K562 (cell line): ENCODE data around the gene MEST. TPM values are rescaled to one million over a fixed set of nuclear protein-coding genes. Genes with fewer than 3 reads are reported as not detected.

Experiments
- ATAC-seq: fragments of 200-7000 bp; cut with Tn5 transposase; 3 replicates; pipeline ENCODE4 v1.9.1; 2020; ENCODE audit warnings: moderate library complexity
- BruUV-seq: library from RNA; stranded (reverse); fragments of 400-500 nt; replicated peaks from 2 replicates; lab custom pipeline; 2021; lab: Mats Ljungman, UMichigan
- CTCF ChIA-PET: fragments of 300-600 bp; formaldehyde crosslinking; extraction: SDS; loops from one replicate; lab custom pipeline; 2021; ENCODE audit warnings: low intra/inter-chr PET ratio; lab: Yijun Ruan, JAX
- POLR2A ChIA-PET: fragments of 300-600, 350-650 bp; sonication (Branson Sonifier 250); formaldehyde crosslinking; extraction: SDS; loops from one replicate; lab custom pipeline; 2021; ENCODE audit warnings: antibody characterized with exemption, inconsistent platforms; lab: Yijun Ruan, JAX
- DNase-seq, 4 experiments: peaks; one replicate each; pipeline versions ENCODE4 v3.0.0 to v3.0.0-alpha.2; 2011 to 2018; ENCODE audit warnings: low spot score in 3 of 4, mixed read lengths in 3 of 4; ENCODE audit errors: extremely low read depth in 1 of 4
- FAIRE-seq: peaks from 2 replicates; lab custom pipeline; 2011; peaks lifted over from hg19 to GRCh38; lab: Jason Lieb, UNC
- H2AFZ ChIP-seq: 2 replicates; pipeline ENCODE4 v1.6.0; 2011; ENCODE audit warnings: low read depth, low read length, control low read depth, inconsistent platforms
- H3K27ac ChIP-seq: fragments of 200-600 bp; 3 replicates; pipeline ENCODE4 v1.8.0; 2011; ENCODE audit warnings: low read depth, mild to moderate bottlenecking, control low read depth, inconsistent platforms, low read length, moderate library complexity, mixed read lengths; ENCODE audit errors: extremely low read depth
- H3K27me3 ChIP-seq, 2 experiments: fragments of 300-600 bp in 1 of 2; 2 replicates in 1 of 2; 3 replicates in 1 of 2; pipeline versions ENCODE4 v1.6.0 to v1.8.0; 2011; ENCODE audit warnings: inconsistent platforms in 2 of 2, low read length in 2 of 2, mild to moderate bottlenecking in 1 of 2, mixed read lengths in 1 of 2, moderate library complexity in 1 of 2; ENCODE audit not compliant: control insufficient read depth in 2 of 2, insufficient read depth in 2 of 2
- H3K36me3 ChIP-seq: fragments of 300-600 bp; 3 replicates; pipeline ENCODE4 v1.8.0; 2011; ENCODE audit warnings: mild to moderate bottlenecking, low read length, inconsistent platforms; ENCODE audit not compliant: control insufficient read depth, insufficient read depth
- H3K4me1 ChIP-seq, 2 experiments: fragments of 200-600 bp in 1 of 2; replicated peaks in 1 of 2; 2 replicates in 1 of 2; 3 replicates in 1 of 2; pipeline versions ENCODE4 v1.5.1 to v1.8.0; 2011; ENCODE audit warnings: inconsistent platforms in 2 of 2, low read length in 2 of 2, mild to moderate bottlenecking in 1 of 2, mixed read lengths in 1 of 2, moderate library complexity in 1 of 2; ENCODE audit not compliant: control insufficient read depth in 2 of 2, insufficient read depth in 2 of 2
- H3K4me2 ChIP-seq: 2 replicates; pipeline ENCODE4 v1.6.1; 2011; ENCODE audit warnings: low read length, control low read depth, inconsistent platforms, mixed read lengths; ENCODE audit not compliant: insufficient read depth
- H3K4me3 ChIP-seq: fragments of 200-600 bp; sonication (generic), shearing (Covaris generic); 2 replicates; pipeline ENCODE4 v1.5.1; 2016; ENCODE audit warnings: control low read depth, inconsistent platforms
- H3K79me2 ChIP-seq: fragments of 200-600 bp; 3 replicates; pipeline ENCODE4 v1.8.0; 2011; ENCODE audit warnings: low read length, inconsistent platforms; ENCODE audit not compliant: control insufficient read depth, insufficient read depth
- H3K9ac ChIP-seq, 2 experiments: 2 replicates each; pipeline versions ENCODE4 v1.6.0 to v1.6.1; 2011; ENCODE audit warnings: low read depth in 2 of 2, low read length in 2 of 2, control low read depth in 1 of 2, inconsistent platforms in 1 of 2, mild to moderate bottlenecking in 1 of 2, mixed read lengths in 1 of 2; ENCODE audit not compliant: insufficient read depth in 1 of 2
- H3K9me1 ChIP-seq: one replicate; pipeline ENCODE4 v1.6.0; 2011; ENCODE audit warnings: inconsistent platforms, mild to moderate bottlenecking, low read length, moderate library complexity; ENCODE audit not compliant: control insufficient read depth, insufficient read depth
- H3K9me3 ChIP-seq: replicated peaks from 2 replicates; pipeline ENCODE4 v1.5.1; 2011; ENCODE audit warnings: low read depth, low read length, inconsistent platforms; ENCODE audit not compliant: control insufficient read depth, insufficient read depth
- H4K20me1 ChIP-seq: replicated peaks from 2 replicates; pipeline ENCODE4 v1.6.1; 2011; ENCODE audit warnings: low read length, inconsistent platforms, mixed read lengths; ENCODE audit not compliant: control insufficient read depth, insufficient read depth
- GABPB2 ChIP-seq: fragments of 250-450 bp; sonication (Bioruptor Pico); conservative IDR thresholded peaks from 2 replicates; pipeline ENCODE4 v1.5.1; 2021; ENCODE audit warnings: mild to moderate bottlenecking
- ILK ChIP-seq: fragments of 450-650 bp; IDR thresholded peaks from 2 replicates; pipeline ENCODE4 v1.6.1; 2016; ENCODE audit warnings: missing genetic modification characterization, low read depth, mild to moderate bottlenecking, missing compliant biosample characterization, moderate library complexity, borderline replicate concordance
- JUN ChIP-seq, 2 experiments: sonication (generic) in 1 of 2; formaldehyde crosslinking in 1 of 2; IDR thresholded peaks; 2 replicates each; pipeline versions ENCODE4 v1.6.1 to v1.8.0; 2012 to 2022; ENCODE audit warnings: borderline replicate concordance in 2 of 2, mild to moderate bottlenecking in 2 of 2, improper control_type of control experiment in 1 of 2, low read depth in 1 of 2, low read length in 1 of 2, missing genetic modification reagents in 1 of 2
- LARP7 ChIP-seq: fragments of 450-650 bp; IDR thresholded peaks from 2 replicates; pipeline ENCODE4 v1.6.1; 2016
- MBD2 ChIP-seq: sonication (generic); IDR thresholded peaks from 2 replicates; pipeline ENCODE4 v1.6.1; 2016; ENCODE audit warnings: low read depth, borderline replicate concordance
- MEF2D ChIP-seq: conservative IDR thresholded peaks from 2 replicates; pipeline ENCODE4 v1.6.1; 2016; ENCODE audit warnings: low read depth, missing genetic modification characterization, missing compliant biosample characterization
- ZNF24 ChIP-seq: fragments of 450-650 bp; IDR thresholded peaks from 2 replicates; pipeline ENCODE4 v1.6.1; 2016
- ZNF311 ChIP-seq: fragments of 250-450 bp; sonication (Bioruptor Pico); IDR thresholded peaks from 2 replicates; pipeline ENCODE4 v1.4.0; 2020; ENCODE audit warnings: mild to moderate bottlenecking, moderate library complexity
- ZNF445 ChIP-seq: fragments of 250-450 bp; sonication (Bioruptor Pico); IDR thresholded peaks from 2 replicates; pipeline ENCODE4 v1.4.0; 2020; ENCODE audit warnings: low read depth, mild to moderate bottlenecking, moderate library complexity
- WGBS: fragments of 100-300 bp; shearing (Covaris generic); methylation state at CpG from one replicate; pipeline ENCODE4 v1.1.6; 2016; ENCODE audit warnings: low coverage, mixed read lengths; ENCODE audit not compliant: insufficient coverage; ENCODE audit errors: missing lambda C conversion rate; 5-methylcytosine and 5-hydroxymethylcytosine counted together
- in situ Hi-C: fragments of 300-500 bp; cut with MboI; formaldehyde crosslinking; loops from 4 replicates; pipeline ENCODE4 v1.15.0; 2018; ENCODE audit warnings: inconsistent platforms, mixed read lengths
- intact Hi-C: fragments of 100-400 bp; cut with micrococcal nuclease; formaldehyde crosslinking; loops from 2 replicates; pipeline ENCODE4 v1.14.2; 2022
- polyA plus RNA-seq, 8 experiments: library from polyadenylated mRNA; depleted of rRNA in 4 of 8; stranded (reverse) in 5 of 8; unstranded in 3 of 8; fragments of >200 nt; fragmentation: Nextera tagmentation in 2 of 8; fragmentation: Illumina TruSeq in 1 of 8; extraction: Ambion mirVana in 2 of 8; extraction: Trizol in 1 of 8; gene quantifications; 2 replicates each; pipeline versions ENCODE4 v1.2.1 to v1.2.3, GENCODE V29; 2011 to 2014; ENCODE audit warnings: inconsistent platforms in 1 of 8, missing spikeins in 1 of 8
- total RNA-seq, 7 experiments: library from RNA; depleted of rRNA in 6 of 7; stranded (reverse); fragments of >200 nt in 6 of 7; fragmentation: Illumina TruSeq in 2 of 7; extraction: Trizol in 2 of 7; gene quantifications; 2 replicates each; pipeline versions ENCODE4 v1.2.1 to v1.2.3, GENCODE V29; 2011 to 2021; ENCODE audit warnings: low replicate concordance in 1 of 7
- TF ChIP-seq, protein P1 (sequence below): fragments of 250-450 bp; sonication (Bioruptor Pico); IDR thresholded peaks from 2 replicates; pipeline ENCODE4 v1.5.0; 2021; ENCODE audit warnings: mild to moderate bottlenecking, moderate library complexity
- TF ChIP-seq, protein P2 (sequence below), 2 experiments: fragments of 450-650 bp; IDR thresholded peaks; 2 replicates each; pipeline ENCODE4 v1.6.1; 2016
- TF ChIP-seq, protein P3 (sequence below), 2 experiments: fragments of 450-650 bp; conservative IDR thresholded peaks; 2 replicates each; pipeline ENCODE4 v1.6.1; 2017; ENCODE audit warnings: mild to moderate bottlenecking in 2 of 2, moderate library complexity in 2 of 2

The MEST gene
- total and polyA plus RNA-seq, 9 of the 15 experiments (the other 6 are each of a cell fraction or from before 2014, with no cell fraction given) = 0.04 to 0.74 (median 0.36) TPM; not detected in 1

DNA sequence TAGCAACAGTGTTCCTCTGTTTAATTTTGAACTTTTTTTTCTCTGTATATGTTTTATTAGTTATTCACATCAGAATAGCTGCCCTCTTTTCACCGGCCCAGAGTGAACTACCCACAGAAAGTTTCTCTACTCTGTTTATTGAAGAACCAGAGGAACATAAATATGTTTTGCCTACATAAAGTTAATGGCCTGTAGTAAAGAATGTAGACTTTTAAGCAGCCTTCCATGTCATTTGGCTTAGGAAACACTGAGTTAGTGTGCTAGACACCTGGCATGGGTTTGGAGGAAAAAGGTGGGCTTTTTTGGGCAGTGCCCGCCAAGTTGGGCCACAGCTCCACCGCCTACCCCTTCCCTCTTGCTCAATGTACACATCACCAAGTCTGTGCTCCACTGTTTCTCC, 8.9 kb upstream of the MEST start:
- WGBS = 1% methylated on average over 3 of the region's 3 CpGs
- Histone ChIP-seq H3K36me3 (no peaks in the 10 kb centered on the region), H3K79me2 (no peaks in the 10 kb centered on the region), H3K4me1 (peaks cover 0 to 11% of the 10 kb centered on the region in 2 experiments; a peak in 2 of 5 replicates), H3K27ac (no peak overlapping the region), H3K9ac (no peak overlapping the region), H3K4me3 (no peak overlapping the region), H3K9me3 (no peaks in the 10 kb centered on the region), H2AFZ (no peak overlapping the region), H3K4me2 (no peak overlapping the region), H3K27me3 (peaks cover 13 to 34% of the 10 kb centered on the region in 2 experiments; a peak in 4 of 5 replicates), H4K20me1 (no peaks in the 10 kb centered on the region), H3K9me1 (no peaks in the 10 kb centered on the region)
- no peak for ATAC-seq
- POLR2A ChIA-PET = no interaction called here
- CTCF ChIA-PET = no interaction called here
- FAIRE-seq = no peak
- no TSS peak for BruUV-seq
- intact Hi-C loops (loop anchor here (10.0 kb wide), 3 partner anchors 212 to 242 kb away; no protein-coding TSS in a partner anchor), in situ Hi-C loops (no loop called here)
- DNase-seq = no peak
- TF ChIP-seq MEF2D (no peak), ZNF24 (no peak), ILK (tag) (no peak), JUN (IDR thresholded peaks at IDR 0.05; ENCODE audit: borderline replicate concordance, low read depth, low read length) (no peak), JUN (CRISPR knock-in tag; IDR thresholded peaks at IDR 0.05; ENCODE audit: borderline replicate concordance) (no peak), ZNF445 (no peak), MBD2 (no peak), GABPB2 (CRISPR knock-in tag) (no peak), ZNF311 (CRISPR knock-in tag) (no peak), LARP7 (no peak)
- TF ChIP-seq, protein P1, sequence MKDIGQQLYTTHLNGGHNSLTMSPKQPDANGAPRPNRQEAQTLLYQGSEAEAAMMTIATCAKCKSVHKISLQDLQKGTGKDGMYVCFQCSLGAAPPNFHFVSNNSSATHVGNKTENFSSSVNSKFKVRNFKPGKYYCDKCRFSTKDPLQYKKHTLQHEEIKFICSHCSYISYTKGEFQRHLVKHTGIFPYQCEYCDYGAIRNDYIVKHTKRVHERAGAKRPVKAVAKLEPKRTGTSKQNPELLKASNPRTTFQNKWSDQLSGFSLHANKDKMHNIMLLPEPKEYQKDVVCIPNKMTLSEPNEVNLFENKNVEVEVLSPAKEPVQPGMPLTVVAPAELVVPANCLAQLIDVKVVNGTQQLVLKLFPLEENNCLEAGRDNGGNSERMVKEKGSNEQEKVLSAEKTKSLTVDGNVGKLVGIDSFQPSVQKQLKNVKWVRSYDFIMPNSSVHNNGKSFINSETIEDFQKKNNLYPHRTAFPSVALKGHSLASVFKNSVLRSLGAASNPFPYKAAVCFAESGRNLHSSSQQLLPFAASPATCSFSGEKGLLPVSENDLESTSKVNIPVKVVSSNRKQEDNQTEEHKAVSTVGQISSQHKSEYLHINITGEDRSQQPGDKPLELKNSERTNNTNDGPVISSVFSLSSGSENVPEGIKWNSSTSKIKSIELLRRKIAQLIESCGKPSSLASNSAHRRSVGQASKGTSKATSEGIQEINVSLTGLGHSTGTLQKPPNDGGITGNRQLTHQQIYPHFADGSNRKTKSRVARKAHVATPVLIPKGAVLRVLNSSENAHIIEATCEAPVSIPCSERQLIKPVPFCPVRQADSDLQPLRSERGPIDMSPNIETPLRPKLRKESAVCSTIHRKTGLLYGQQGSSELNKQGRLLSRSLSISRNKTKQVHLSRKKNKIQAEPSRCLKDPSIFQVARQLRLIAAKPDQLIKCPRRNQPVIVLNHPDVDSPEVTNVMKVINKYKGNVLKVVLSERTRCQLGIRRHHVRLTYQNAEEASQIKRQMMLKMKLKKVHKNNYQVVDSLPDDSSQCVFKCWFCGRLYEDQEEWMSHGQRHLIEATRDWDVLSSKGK (CRISPR knock-in tag) = no peak
- TF ChIP-seq, protein P2, sequence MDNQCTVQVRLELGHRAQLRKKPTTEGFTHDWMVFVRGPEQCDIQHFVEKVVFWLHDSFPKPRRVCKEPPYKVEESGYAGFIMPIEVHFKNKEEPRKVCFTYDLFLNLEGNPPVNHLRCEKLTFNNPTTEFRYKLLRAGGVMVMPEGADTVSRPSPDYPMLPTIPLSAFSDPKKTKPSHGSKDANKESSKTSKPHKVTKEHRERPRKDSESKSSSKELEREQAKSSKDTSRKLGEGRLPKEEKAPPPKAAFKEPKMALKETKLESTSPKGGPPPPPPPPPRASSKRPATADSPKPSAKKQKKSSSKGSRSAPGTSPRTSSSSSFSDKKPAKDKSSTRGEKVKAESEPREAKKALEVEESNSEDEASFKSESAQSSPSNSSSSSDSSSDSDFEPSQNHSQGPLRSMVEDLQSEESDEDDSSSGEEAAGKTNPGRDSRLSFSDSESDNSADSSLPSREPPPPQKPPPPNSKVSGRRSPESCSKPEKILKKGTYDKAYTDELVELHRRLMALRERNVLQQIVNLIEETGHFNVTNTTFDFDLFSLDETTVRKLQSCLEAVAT (IDR thresholded peaks at IDR 0.05) = no peak
- TF ChIP-seq, protein P3, sequence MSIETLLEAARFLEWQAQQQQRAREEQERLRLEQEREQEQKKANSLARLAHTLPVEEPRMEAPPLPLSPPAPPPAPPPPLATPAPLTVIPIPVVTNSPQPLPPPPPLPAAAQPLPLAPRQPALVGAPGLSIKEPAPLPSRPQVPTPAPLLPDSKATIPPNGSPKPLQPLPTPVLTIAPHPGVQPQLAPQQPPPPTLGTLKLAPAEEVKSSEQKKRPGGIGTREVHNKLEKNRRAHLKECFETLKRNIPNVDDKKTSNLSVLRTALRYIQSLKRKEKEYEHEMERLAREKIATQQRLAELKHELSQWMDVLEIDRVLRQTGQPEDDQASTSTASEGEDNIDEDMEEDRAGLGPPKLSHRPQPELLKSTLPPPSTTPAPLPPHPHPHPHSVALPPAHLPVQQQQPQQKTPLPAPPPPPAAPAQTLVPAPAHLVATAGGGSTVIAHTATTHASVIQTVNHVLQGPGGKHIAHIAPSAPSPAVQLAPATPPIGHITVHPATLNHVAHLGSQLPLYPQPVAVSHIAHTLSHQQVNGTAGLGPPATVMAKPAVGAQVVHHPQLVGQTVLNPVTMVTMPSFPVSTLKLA (conservative IDR thresholded peaks at IDR 0.05) = no peak
